IPS DF 6.9 (cell line): ENCODE data around the gene MYZAP.

Source experiments
- DNase-seq: peaks from one replicate; pipeline ENCODE4 v3.0.0-alpha.2; 2013; ENCODE audit warnings: low read depth, low spot score
- H3K27ac ChIP-seq: one replicate; pipeline ENCODE4 v1.5.1; 2013; ENCODE audit warnings: low read length, control low read depth
- H3K27me3 ChIP-seq: 2 replicates; pipeline ENCODE4 v1.6.1; 2013; ENCODE audit warnings: mild to moderate bottlenecking, low read length; ENCODE audit not compliant: control insufficient read depth, insufficient read depth
- H3K36me3 ChIP-seq: 2 replicates; pipeline ENCODE4 v1.6.1; 2013; ENCODE audit warnings: low read length; ENCODE audit not compliant: control insufficient read depth, insufficient read depth
- H3K4me1 ChIP-seq: 2 replicates; pipeline ENCODE4 v1.6.1; 2013; ENCODE audit warnings: low read length; ENCODE audit not compliant: control insufficient read depth, insufficient read depth
- H3K4me3 ChIP-seq: 2 replicates; pipeline ENCODE4 v1.5.1; 2013; ENCODE audit warnings: mild to moderate bottlenecking, low read length
- H3K9me3 ChIP-seq: 2 replicates; pipeline ENCODE4 v1.6.1; 2013; ENCODE audit warnings: low read length, inconsistent platforms; ENCODE audit not compliant: control insufficient read depth, insufficient read depth
- WGBS: extraction: QIAGEN DNeasy Blood & Tissue Kit; methylation state at CpG from one replicate; pipeline ENCODE4 v1.1.7; 2013; ENCODE audit warnings: mixed read lengths, missing lambda C conversion rate; ENCODE audit not compliant: insufficient read length, insufficient coverage; 5-methylcytosine and 5-hydroxymethylcytosine counted together

Gene MYZAP

GRCh38 chr15:57671636-57672035, 79.9 kb downstream of the MYZAP start:
- WGBS = no CpG with 5 or more reads among the region's 1 CpG
- H3K36me3 ChIP-seq = no peaks in the 10 kb centered on the region
- H3K27me3 ChIP-seq = no peaks in the 10 kb centered on the region
- H3K9me3 ChIP-seq = no peaks in the 10 kb centered on the region
- no peaks in the 10 kb centered on the region for H3K4me1 ChIP-seq
- DNase-seq = no peak
- H3K4me3 ChIP-seq = no peak overlapping the region
- H3K27ac ChIP-seq = no peak overlapping the region

- DNase-seq = no peak
- Histone ChIP-seq H3K27ac (no peak overlapping the region), H3K9me3 (no peaks in the 10 kb centered on the region), H3K4me3 (no peak overlapping the region), H3K27me3 (no peaks in the 10 kb centered on the region), H3K4me1 (no peaks in the 10 kb centered on the region), H3K36me3 (no peaks in the 10 kb centered on the region)
- no CpG with 5 or more reads among the region's 9 CpGs for WGBS
These were observed 83.9 kb downstream of the MYZAP start for GRCh38 chr15:57675481-57676181.

- Histone ChIP-seq H3K36me3 (no peaks in the 10 kb centered on the region), H3K4me1 (no peaks in the 10 kb centered on the region), H3K9me3 (no peaks in the 10 kb centered on the region), H3K27ac (no peak overlapping the region), H3K27me3 (no peaks in the 10 kb centered on the region), H3K4me3 (no peak overlapping the region)
- no CpG with 5 or more reads among the region's 5 CpGs for WGBS
- DNase-seq = no peak
These were observed 84.9 kb downstream of the MYZAP start for GRCh38 chr15:57676585-57676984.

- H3K27me3 ChIP-seq = no peaks in the 10 kb centered on the region
- DNase-seq = no peak
- no CpG with 5 or more reads among the region's 3 CpGs for WGBS
- H3K36me3 ChIP-seq = no peaks in the 10 kb centered on the region
- H3K4me3 ChIP-seq = no peak overlapping the region
- H3K4me1 ChIP-seq = no peaks in the 10 kb centered on the region
- no peaks in the 10 kb centered on the region for H3K9me3 ChIP-seq
- H3K27ac ChIP-seq = no peak overlapping the region
These were observed 85.5 kb downstream of the MYZAP start for GRCh38 chr15:57677204-57677603.

- no peaks in the 10 kb centered on the region for H3K27me3 ChIP-seq
- H3K4me3 ChIP-seq = no peak overlapping the region
- WGBS = no CpG with 5 or more reads among the region's 1 CpG
- no peaks in the 10 kb centered on the region for H3K4me1 ChIP-seq
- no peak for DNase-seq
- H3K9me3 ChIP-seq = no peaks in the 10 kb centered on the region
- no peak overlapping the region for H3K27ac ChIP-seq
- no peaks in the 10 kb centered on the region for H3K36me3 ChIP-seq
These were observed 88.3 kb downstream of the MYZAP start for GRCh38 chr15:57680021-57680420.

- Histone ChIP-seq H3K9me3 (no peaks in the 10 kb centered on the region), H3K4me3 (no peak overlapping the region), H3K27me3 (no peaks in the 10 kb centered on the region), H3K36me3 (no peaks in the 10 kb centered on the region), H3K27ac (no peak overlapping the region), H3K4me1 (no peaks in the 10 kb centered on the region)
- no CpG with 5 or more reads among the region's 1 CpG for WGBS
- DNase-seq = no peak
These were observed 89.3 kb downstream of the MYZAP start for GRCh38 chr15:57681011-57681410.

- Histone ChIP-seq H3K4me3 (no peak overlapping the region), H3K36me3 (no peaks in the 10 kb centered on the region), H3K27ac (no peak overlapping the region), H3K27me3 (no peaks in the 10 kb centered on the region), H3K9me3 (no peaks in the 10 kb centered on the region), H3K4me1 (no peaks in the 10 kb centered on the region)
- no peak for DNase-seq
- WGBS = no CpG with 5 or more reads among the region's 1 CpG
These were observed 91.8 kb downstream of the MYZAP start for GRCh38 chr15:57683481-57683880.

- no CpG with 5 or more reads among the region's 8 CpGs for WGBS
- no peak for DNase-seq
- Histone ChIP-seq H3K36me3 (no peaks in the 10 kb centered on the region), H3K4me3 (no peak overlapping the region), H3K4me1 (no peaks in the 10 kb centered on the region), H3K9me3 (no peaks in the 10 kb centered on the region), H3K27ac (no peak overlapping the region), H3K27me3 (no peaks in the 10 kb centered on the region)
These were observed 92.9 kb downstream of the MYZAP start for GRCh38 chr15:57684491-57685151.

GRCh38 chr15:57685306-57686095, 93.8 kb downstream of the MYZAP start:
- no peak overlapping the region for H3K27ac ChIP-seq
- H3K36me3 ChIP-seq = no peaks in the 10 kb centered on the region
- no peak for DNase-seq
- no CpG with 5 or more reads among the region's 7 CpGs for WGBS
- no peaks in the 10 kb centered on the region for H3K27me3 ChIP-seq
- H3K4me3 ChIP-seq = no peak overlapping the region
- H3K9me3 ChIP-seq = no peaks in the 10 kb centered on the region
- H3K4me1 ChIP-seq = no peaks in the 10 kb centered on the region

GRCh38 chr15:57686657-57687056, 95.0 kb downstream of the MYZAP start:
- H3K27ac ChIP-seq = no peak overlapping the region
- no peaks in the 10 kb centered on the region for H3K36me3 ChIP-seq
- no peaks in the 10 kb centered on the region for H3K9me3 ChIP-seq
- no peaks in the 10 kb centered on the region for H3K27me3 ChIP-seq
- no peak overlapping the region for H3K4me3 ChIP-seq
- WGBS = 100% methylated on average over 1 of the region's 4 CpGs
- DNase-seq = no peak
- H3K4me1 ChIP-seq = no peaks in the 10 kb centered on the region
